Testis (tissue), 3 donors: ENCODE measurements around the gene KCNIP3. TPM values are rescaled to one million over a fixed set of nuclear protein-coding genes. Genes with fewer than 3 reads are reported as not detected.

ENCODE experiments used
- DNase-seq: peaks from one replicate; pipeline ENCODE4 v3.0.0-alpha.2; 2019
- H3K27ac ChIP-seq, 2 donors: fragments of 200-600 bp; sonication (generic); one replicate each; pipeline ENCODE4 v1.5.1; 2019
- H3K27me3 ChIP-seq: fragments of 200-600 bp; sonication (generic); one replicate; pipeline ENCODE4 v1.5.1; 2019
- H3K36me3 ChIP-seq: fragments of 200-600 bp; sonication (generic); one replicate; pipeline ENCODE4 v1.5.1; 2017; ENCODE audit warnings: low read depth; ENCODE audit errors: missing control alignments
- H3K4me1 ChIP-seq: fragments of 200-600 bp; sonication (generic); one replicate; pipeline ENCODE4 v1.5.1; 2019
- H3K4me3 ChIP-seq, 2 donors: fragments of 200-600 bp; sonication (generic); one replicate each; pipeline ENCODE4 v1.5.1; 2017 to 2019
- H3K9me3 ChIP-seq: fragments of 200-600 bp; sonication (generic); one replicate; pipeline ENCODE4 v1.5.1; 2017
- CTCF ChIP-seq, 3 experiments: fragments of 450-650 bp in 2 of 3; fragments of 200-600 bp in 1 of 3; sonication (generic) in 1 of 3; IDR thresholded peaks; one replicate each; pipeline ENCODE4 v1.5.1; 2016 to 2019; ENCODE audit warnings: antibody characterized with exemption in 3 of 3, mild to moderate bottlenecking in 2 of 3, moderate library complexity in 1 of 3
- POLR2A ChIP-seq: fragments of 450-650 bp; IDR thresholded peaks from one replicate; pipeline ENCODE4 v1.6.1; 2017; ENCODE audit warnings: antibody characterized with exemption, mild to moderate bottlenecking, moderate library complexity
- WGBS, 2 donors: methylation state at CpG; one replicate each; pipeline ENCODE4 v1.1.5; 2018; 5-methylcytosine and 5-hydroxymethylcytosine counted together
- intact Hi-C: fragments of 100-400 bp; cut with DNase I; formaldehyde crosslinking; loops from one replicate; pipeline ENCODE4 v1.15.1; 2023; ENCODE audit warnings: low total_unique reads
- polyA plus RNA-seq: library from polyadenylated mRNA; stranded (reverse); fragments of 350-450 nt; fragmentation: Illumina TruSeq; extraction: RNeasy Lipid Tissue Mini Kit (QIAGEN cat#74804); gene quantifications from one replicate; pipeline ENCODE4 v1.2.3, GENCODE V29; 2014; ENCODE audit warnings: low read depth, low replicate concordance; ENCODE audit not compliant: insufficient read depth
- total RNA-seq, 2 donors: library from RNA; depleted of rRNA; stranded (reverse); fragments of >200 nt; gene quantifications; one replicate each; pipeline ENCODE4 v1.2.3, GENCODE V29; 2016

KCNIP3 gene
- total and polyA plus RNA-seq, 3 donors from 2014 or later: 23.9 to 69.1 (median 43.4) TPM

GRCh38 chr2:95276888-95277245 lies 20.3 kb upstream of the KCNIP3 start:
- no peak overlapping the region for H3K27ac ChIP-seq
- WGBS, 2 donors: 95 to 100% methylated on average over 1 to 9 of the region's 9 CpGs

GRCh38 chr2:95277246-95277906 lies 19.8 kb upstream of the KCNIP3 start:
- TF ChIP-seq POLR2A: no peak
- TF ChIP-seq CTCF (IDR thresholded peaks at IDR 0.05): no peak
- H3K9me3 ChIP-seq: no peaks in the 10 kb centered on the region
- intact Hi-C loops: no loop called here
- no peak for DNase-seq
- H3K36me3 ChIP-seq: no peaks in the 10 kb centered on the region
- 70 to 75% methylated on average over 2 to 11 of the region's 11 CpGs for WGBS, 2 donors
- no peak overlapping the region for H3K4me3 ChIP-seq
- H3K27me3 ChIP-seq: no peaks in the 10 kb centered on the region
- H3K27ac ChIP-seq: no peak overlapping the region
- H3K4me1 ChIP-seq: no peaks in the 10 kb centered on the region

More at GRCh38 chr2:95276888-95277245, 20.3 kb upstream of the KCNIP3 start:
- Histone ChIP-seq H3K4me3 (no peak overlapping the region), H3K36me3 (no peaks in the 10 kb centered on the region), H3K27me3 (no peaks in the 10 kb centered on the region), H3K4me1 (no peaks in the 10 kb centered on the region), H3K9me3 (no peaks in the 10 kb centered on the region)
- TF ChIP-seq CTCF (IDR thresholded peaks at IDR 0.05): no peak
- TF ChIP-seq POLR2A: no peak
- DNase-seq: no peak
- intact Hi-C loops: no loop called here

- H3K9me3 ChIP-seq: no peaks in the 10 kb centered on the region
- TF ChIP-seq CTCF (IDR thresholded peaks at IDR 0.05): no peak
- TF ChIP-seq POLR2A: no peak
Measured at GRCh38 chr2:95278051-95278471, 19.1 kb upstream of the KCNIP3 start.

GRCh38 chr2:95278637-95279225 lies 18.4 kb upstream of the KCNIP3 start:
- H3K36me3 ChIP-seq: no peaks in the 10 kb centered on the region
- 83 to 91% methylated on average over 12 of the region's 12 CpGs for WGBS, 2 donors
- H3K27me3 ChIP-seq: no peaks in the 10 kb centered on the region
- TF ChIP-seq POLR2A (no peak), CTCF (IDR thresholded peaks at IDR 0.05) (no peak)
- H3K9me3 ChIP-seq: no peaks in the 10 kb centered on the region
- no peak overlapping the region for H3K27ac ChIP-seq
- DNase-seq: no peak
- no peaks in the 10 kb centered on the region for H3K4me1 ChIP-seq
- intact Hi-C loops: no loop called here
- no peak overlapping the region for H3K4me3 ChIP-seq

More at GRCh38 chr2:95278051-95278471, 19.1 kb upstream of the KCNIP3 start:
- Histone ChIP-seq H3K27ac (no peak overlapping the region), H3K4me3 (no peak overlapping the region), H3K27me3 (no peaks in the 10 kb centered on the region), H3K36me3 (no peaks in the 10 kb centered on the region), H3K4me1 (no peaks in the 10 kb centered on the region)
- WGBS, 2 donors: 92 to 97% methylated on average over 7 of the region's 7 CpGs
- intact Hi-C loops: no loop called here
- DNase-seq: no peak
